Large intestine (tissue), 3 donors: Measurements from ENCODE around the gene FRAT1. TPM values are rescaled to one million over a fixed set of nuclear protein-coding genes. Genes with fewer than 3 reads are reported as not detected.

ENCODE experiments used
- DNase-seq, 2 donors: peaks; one replicate each; pipeline versions ENCODE4 v3.0.0 to v3.0.0-alpha.2; 2013
- H3K27ac ChIP-seq: one replicate; pipeline ENCODE4 v1.5.1; 2013; ENCODE audit warnings: low read length
- H3K27me3 ChIP-seq: 2 replicates; pipeline ENCODE4 v1.6.1; 2013; ENCODE audit warnings: low read length; ENCODE audit not compliant: control insufficient read depth, insufficient read depth
- H3K36me3 ChIP-seq: 2 replicates; pipeline ENCODE4 v1.6.1; 2013; ENCODE audit warnings: low read length; ENCODE audit not compliant: control insufficient read depth, insufficient read depth
- H3K4me1 ChIP-seq: one replicate; pipeline ENCODE4 v1.6.1; 2013; ENCODE audit warnings: low read length; ENCODE audit not compliant: control insufficient read depth, insufficient read depth
- H3K4me3 ChIP-seq: one replicate; pipeline ENCODE4 v1.5.1; 2013; ENCODE audit warnings: low read length
- H3K9me3 ChIP-seq: one replicate; pipeline ENCODE4 v1.6.1; 2013; ENCODE audit warnings: mild to moderate bottlenecking, low read depth, low read length, moderate library complexity; ENCODE audit not compliant: control insufficient read depth
- WGBS: methylation state at CpG from one replicate; pipeline ENCODE4 v1.1.5; 2013; ENCODE audit warnings: low lambda C conversion rate; ENCODE audit not compliant: insufficient coverage; 5-methylcytosine and 5-hydroxymethylcytosine counted together
- polyA plus RNA-seq: library from polyadenylated mRNA; unstranded; fragments of 120-200 nt; gene quantifications from one replicate; pipeline ENCODE4 v1.2.1, GENCODE V29; 2013

The FRAT1 gene
- polyA plus RNA-seq, 1 donor = 5.6 TPM

- Histone ChIP-seq H3K27me3 (peaks cover 12% of the 10 kb centered on the region), H3K27ac (no peak overlapping the region), H3K36me3 (peaks cover 9% of the 10 kb centered on the region), H3K9me3 (no peaks in the 10 kb centered on the region), H3K4me3 (no peak overlapping the region), H3K4me1 (peaks cover 27% of the 10 kb centered on the region)
- no peak for DNase-seq
- 45% methylated on average over 3 of the region's 9 CpGs for WGBS
Observed at GRCh38 chr10:97325754-97326153, 6.7 kb downstream of the FRAT1 start.

GRCh38 chr10:97327348-97328294, 8.6 kb downstream of the FRAT1 start:
- H3K4me1 ChIP-seq = peaks cover 33% of the 10 kb centered on the region
- no peak overlapping the region for H3K27ac ChIP-seq
- peak in 1 of 2 donors; percentile 36 for DNase-seq
- 25% methylated on average over 1 of the region's 7 CpGs for WGBS
- no peak overlapping the region for H3K4me3 ChIP-seq
- H3K36me3 ChIP-seq = peaks cover 9% of the 10 kb centered on the region
- H3K9me3 ChIP-seq = no peaks in the 10 kb centered on the region
- H3K27me3 ChIP-seq = no peaks in the 10 kb centered on the region

GRCh38 chr10:97328646-97329453, 9.8 kb downstream of the FRAT1 start:
- Histone ChIP-seq H3K27me3 (no peaks in the 10 kb centered on the region), H3K9me3 (no peaks in the 10 kb centered on the region), H3K4me1 (peaks cover 33% of the 10 kb centered on the region), H3K27ac (peak overlapping the region; percentile 11), H3K4me3 (no peak overlapping the region), H3K36me3 (peaks cover 9% of the 10 kb centered on the region)
- DNase-seq = peak in 1 of 2 donors; percentile 46
- no CpG with 5 or more reads among the region's 3 CpGs for WGBS

- H3K27ac ChIP-seq = no peak overlapping the region
- WGBS = 77% methylated on average over 2 of the region's 5 CpGs
- H3K36me3 ChIP-seq = peaks cover 9% of the 10 kb centered on the region
- peaks cover 33% of the 10 kb centered on the region for H3K4me1 ChIP-seq
- no peaks in the 10 kb centered on the region for H3K27me3 ChIP-seq
- H3K9me3 ChIP-seq = no peaks in the 10 kb centered on the region
- no peak overlapping the region for H3K4me3 ChIP-seq
- no peak for DNase-seq
Observed at GRCh38 chr10:97329766-97330165, 10.7 kb downstream of the FRAT1 start.

- Histone ChIP-seq H3K9me3 (no peaks in the 10 kb centered on the region), H3K4me1 (peaks cover 37% of the 10 kb centered on the region), H3K4me3 (peak overlapping the region; percentile 2), H3K27me3 (peaks cover 5% of the 10 kb centered on the region), H3K27ac (peak overlapping the region; percentile 82), H3K36me3 (peaks cover 9% of the 10 kb centered on the region)
- DNase-seq = no peak
- no CpG with 5 or more reads among the region's 6 CpGs for WGBS
Observed at GRCh38 chr10:97331153-97331703, 12.2 kb downstream of the FRAT1 start.

GRCh38 chr10:97332591-97333350, 13.7 kb downstream of the FRAT1 start:
- no CpG with 5 or more reads among the region's 18 CpGs for WGBS
- Histone ChIP-seq H3K4me1 (peaks cover 36% of the 10 kb centered on the region), H3K36me3 (peaks cover 9% of the 10 kb centered on the region), H3K27me3 (peaks cover 12% of the 10 kb centered on the region), H3K4me3 (peak overlapping the region; percentile 73), H3K27ac (peak overlapping the region; percentile 82), H3K9me3 (no peaks in the 10 kb centered on the region)
- peak; percentile 71 to 87 for DNase-seq

GRCh38 chr10:97333351-97333600, 14.2 kb downstream of the FRAT1 start:
- no peak for DNase-seq
- Histone ChIP-seq H3K27me3 (peaks cover 12% of the 10 kb centered on the region), H3K9me3 (no peaks in the 10 kb centered on the region), H3K4me3 (peak overlapping the region; percentile 73), H3K36me3 (peaks cover 9% of the 10 kb centered on the region), H3K27ac (peak overlapping the region; percentile 82), H3K4me1 (peaks cover 31% of the 10 kb centered on the region)
- no CpG with 5 or more reads among the region's 7 CpGs for WGBS

GRCh38 chr10:97333601-97334369, 14.7 kb downstream of the FRAT1 start:
- Histone ChIP-seq H3K4me1 (peaks cover 26% of the 10 kb centered on the region), H3K27ac (peak overlapping the region; percentile 82), H3K36me3 (peaks cover 9% of the 10 kb centered on the region), H3K27me3 (peaks cover 12% of the 10 kb centered on the region), H3K4me3 (peak overlapping the region; percentile 73), H3K9me3 (no peaks in the 10 kb centered on the region)
- peak in 1 of 2 donors; percentile 77 for DNase-seq
- no CpG with 5 or more reads among the region's 89 CpGs for WGBS

GRCh38 chr10:97334370-97335175, 15.5 kb downstream of the FRAT1 start, which contains the start of gene FRAT2:
Gene FRAT2 (minus strand): TSS chr10:97334729. CDS start chr10:97334572, 157 bp downstream.
- Histone ChIP-seq H3K4me3 (peak within 1 kb of the TSS; percentile 73), H3K27ac (peak within 1 kb of the TSS; percentile 86), H3K36me3 (peaks cover 5% of the 10 kb centered on the region), H3K9me3 (no peaks in the 10 kb centered on the region), H3K4me1 (peaks cover 20% of the 10 kb centered on the region), H3K27me3 (peaks cover 12% of the 10 kb centered on the region)
- WGBS = no CpG with 5 or more reads among the region's 103 CpGs
- peak; percentile 92 to 96 for DNase-seq
